GM13976 (cell line): ENCODE data around the gene GPX6.

ENCODE experiments used
- DNase-seq: peaks from one replicate; pipeline ENCODE4 v3.0.0; 2012; ENCODE audit warnings: low spot score
- CTCF ChIP-seq: IDR thresholded peaks from 2 replicates; pipeline ENCODE4 v1.5.1; 2012; ENCODE audit warnings: borderline replicate concordance, mild to moderate bottlenecking; ENCODE audit not compliant: insufficient read depth; ENCODE audit errors: extremely low read depth, missing control alignments, control extremely low read depth
- in situ Hi-C: fragments of 300-500 bp; cut with MboI; formaldehyde crosslinking; loops from one replicate; pipeline ENCODE4 v1.12.0; 2022; ENCODE audit warnings: low sequenced_read_pairs, mixed read lengths, inconsistent platforms; ENCODE audit not compliant: unreplicated experiment

The GPX6 gene

GRCh38 chr6:28537509-28538140, 22.0 kb upstream of the GPX6 start:
- in situ Hi-C loops, result no loop called here
- no peak for DNase-seq
- TF ChIP-seq CTCF, result no peak

GRCh38 chr6:28537065-28537464, 21.5 kb upstream of the GPX6 start:
- DNase-seq, result no peak
- TF ChIP-seq CTCF, result no peak

GRCh38 chr6:28534875-28535274, 19.3 kb upstream of the GPX6 start:
- in situ Hi-C loops, result no loop called here
- no peak for TF ChIP-seq CTCF
- DNase-seq, result no peak

More at GRCh38 chr6:28537065-28537464, 21.5 kb upstream of the GPX6 start:
- in situ Hi-C loops, result no loop called here

GRCh38 chr6:28534306-28534705, 18.7 kb upstream of the GPX6 start:
- no peak for DNase-seq
- in situ Hi-C loops, result no loop called here
- TF ChIP-seq CTCF, result no peak

GRCh38 chr6:28531479-28532128, 16.0 kb upstream of the GPX6 start:
- DNase-seq, result no peak
- TF ChIP-seq CTCF, result no peak
- in situ Hi-C loops, result no loop called here

GRCh38 chr6:28530777-28531176, 15.2 kb upstream of the GPX6 start:
- TF ChIP-seq CTCF, result no peak
- in situ Hi-C loops, result no loop called here
- DNase-seq, result no peak

GRCh38 chr6:28525496-28526039, 10.0 kb upstream of the GPX6 start, which contains the start of gene GPX5:
Gene GPX5, plus strand, starts transcription at chr6:28525881. Its CDS starts 133 bp downstream, at chr6:28526014.
- in situ Hi-C loops, result no loop called here
- no peak for TF ChIP-seq CTCF
- no peak for DNase-seq
